Fibroblast of lung (primary cell): ENCODE data around the gene SLC45A2. TPM values are rescaled to one million over a fixed set of nuclear protein-coding genes. Genes with fewer than 3 reads are reported as not detected.

Experiments used
- DNase-seq, 2 donors: peaks; one replicate each; pipeline versions ENCODE4 v3.0.0 to v3.0.0-alpha.2; 2010; ENCODE audit warnings: low read depth in 2 of 2
- H2AFZ ChIP-seq: 2 replicates; pipeline ENCODE4 v1.5.1; 2012; ENCODE audit warnings: low read length, control low read depth, inconsistent platforms
- H3K27ac ChIP-seq: 2 replicates; pipeline ENCODE4 v1.5.1; 2011; ENCODE audit warnings: low read length, control low read depth; ENCODE audit not compliant: insufficient read depth
- H3K27me3 ChIP-seq: 2 replicates; pipeline ENCODE4 v1.5.1; 2011; ENCODE audit warnings: mild to moderate bottlenecking, low read length; ENCODE audit not compliant: control insufficient read depth, insufficient read depth
- H3K36me3 ChIP-seq: 2 replicates; pipeline ENCODE4 v1.5.1; 2011; ENCODE audit warnings: low read length; ENCODE audit not compliant: control insufficient read depth, insufficient read depth
- H3K4me1 ChIP-seq: 2 replicates; pipeline ENCODE4 v1.5.1; 2011; ENCODE audit warnings: low read length; ENCODE audit not compliant: control insufficient read depth, insufficient read depth; ENCODE audit errors: extremely low read depth
- H3K4me2 ChIP-seq: 2 replicates; pipeline ENCODE4 v1.5.1; 2011; ENCODE audit warnings: low read length, control low read depth; ENCODE audit not compliant: insufficient read depth; ENCODE audit errors: extremely low read depth
- H3K4me3 ChIP-seq, 4 experiments: fragments of 200-600 bp in 1 of 4; sonication (generic) in 1 of 4; replicated peaks in 1 of 4; 2 replicates each; pipeline ENCODE4 v1.5.1; 2011 to 2016; ENCODE audit warnings: low read length in 4 of 4, low read depth in 3 of 4, mild to moderate bottlenecking in 3 of 4, control low read depth in 2 of 4, inconsistent platforms in 1 of 4, mixed read lengths in 1 of 4; ENCODE audit not compliant: insufficient read depth in 1 of 4; ENCODE audit errors: control extremely low read depth in 1 of 4
- H3K79me2 ChIP-seq: 2 replicates; pipeline ENCODE4 v1.5.1; 2012; ENCODE audit warnings: mild to moderate bottlenecking, low read length, inconsistent platforms; ENCODE audit not compliant: control insufficient read depth, insufficient read depth
- H3K9ac ChIP-seq: 2 replicates; pipeline ENCODE4 v1.5.1; 2011; ENCODE audit warnings: mild to moderate bottlenecking, low read length, control low read depth; ENCODE audit not compliant: insufficient read depth
- H3K9me3 ChIP-seq: 2 replicates; pipeline ENCODE4 v1.5.1; 2012; ENCODE audit warnings: low read depth, low read length; ENCODE audit not compliant: control insufficient read depth, insufficient read depth
- H4K20me1 ChIP-seq: 2 replicates; pipeline ENCODE4 v1.5.1; 2011; ENCODE audit warnings: low read length; ENCODE audit not compliant: control insufficient read depth, insufficient read depth; ENCODE audit errors: extremely low read depth
- CTCF ChIP-seq, 2 donors: IDR thresholded peaks in 1 of 2; conservative IDR thresholded peaks in 1 of 2; 1 replicate in 1 of 2; 2 replicates in 1 of 2; pipeline ENCODE4 v1.5.1; 2011 to 2012; ENCODE audit warnings: low read length in 2 of 2, control low read depth in 1 of 2, inconsistent platforms in 1 of 2, low read depth in 1 of 2, mild to moderate bottlenecking in 1 of 2
- EZH2 ChIP-seq: IDR thresholded peaks from 2 replicates; pipeline ENCODE4 v1.5.1; 2012; ENCODE audit warnings: low read length, control low read depth, mild to moderate bottlenecking; ENCODE audit errors: missing control alignments
- polyA plus RNA-seq, 2 donors: library from polyadenylated mRNA; depleted of rRNA in 1 of 2; stranded (reverse) in 1 of 2; unstranded in 1 of 2; fragments of >200 nt; gene quantifications; 2 replicates each; pipeline ENCODE4 v1.2.1, GENCODE V29; 2011 to 2012; ENCODE audit warnings: missing spikeins in 1 of 2
- total RNA-seq: library from RNA; depleted of rRNA; stranded (reverse); fragments of >200 nt; gene quantifications from 2 replicates; pipeline ENCODE4 v1.2.1, GENCODE V29; 2014

The SLC45A2 gene
- total and polyA plus RNA-seq, 2 donors (not counting 1 experiment from before 2014, with no cell fraction given) = under 0.01 TPM; not detected in 1

GRCh38 chr5:33994845-33995244, 10.4 kb upstream of the SLC45A2 start:
- H2AFZ ChIP-seq = no peak overlapping the region
- H3K79me2 ChIP-seq = no peaks in the 10 kb centered on the region
- H3K9ac ChIP-seq = no peak overlapping the region
- no peaks in the 10 kb centered on the region for H3K9me3 ChIP-seq
- H3K4me2 ChIP-seq = no peak overlapping the region
- H3K27me3 ChIP-seq = no peaks in the 10 kb centered on the region
- H3K27ac ChIP-seq = no peak overlapping the region
- H3K36me3 ChIP-seq = no peaks in the 10 kb centered on the region
- peak; percentile 60 to 73 for DNase-seq
- peaks cover 2% of the 10 kb centered on the region for H3K4me1 ChIP-seq
- H3K4me3 ChIP-seq = no peak overlapping the region
- no peaks in the 10 kb centered on the region for H4K20me1 ChIP-seq
- TF ChIP-seq CTCF (conservative IDR thresholded peaks at IDR 0.05 in 1 of 2, IDR thresholded peaks at IDR 0.05 in 1 of 2; ENCODE audit: low read depth in 1 of 2, low read length in 2 of 2) (no peak), EZH2 (no peak)

DNA sequence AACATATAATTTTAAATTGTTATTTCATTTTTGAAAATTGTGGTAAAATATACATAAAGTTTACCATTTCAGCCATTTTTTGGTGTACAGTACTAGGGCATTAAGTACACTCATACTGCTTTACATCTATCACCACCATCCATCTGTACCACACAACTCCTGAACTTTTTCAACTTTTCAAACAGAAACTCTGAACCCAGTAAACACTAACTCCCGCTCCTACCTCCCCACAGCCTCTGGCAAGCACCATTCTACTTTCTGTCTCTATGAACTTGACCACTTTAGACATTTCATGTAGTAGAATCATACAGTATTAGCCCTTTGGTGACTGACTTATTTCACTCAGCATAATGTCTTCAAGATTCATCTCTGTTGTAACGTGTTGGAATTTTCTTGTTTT, 8.4 kb upstream of the SLC45A2 start:
- no peak for DNase-seq
- Histone ChIP-seq H3K4me2 (no peak overlapping the region), H3K4me1 (peaks cover 2% of the 10 kb centered on the region), H3K27ac (no peak overlapping the region), H3K4me3 (no peak overlapping the region), H3K36me3 (peaks cover 2% of the 10 kb centered on the region), H3K79me2 (no peaks in the 10 kb centered on the region), H3K9ac (no peak overlapping the region), H4K20me1 (no peaks in the 10 kb centered on the region), H3K27me3 (no peaks in the 10 kb centered on the region), H2AFZ (no peak overlapping the region), H3K9me3 (no peaks in the 10 kb centered on the region)
- no peak for TF ChIP-seq EZH2
- TF ChIP-seq CTCF (conservative IDR thresholded peaks at IDR 0.05 in 1 of 2, IDR thresholded peaks at IDR 0.05 in 1 of 2; ENCODE audit: low read depth in 1 of 2, low read length in 2 of 2) = no peak

DNA sequence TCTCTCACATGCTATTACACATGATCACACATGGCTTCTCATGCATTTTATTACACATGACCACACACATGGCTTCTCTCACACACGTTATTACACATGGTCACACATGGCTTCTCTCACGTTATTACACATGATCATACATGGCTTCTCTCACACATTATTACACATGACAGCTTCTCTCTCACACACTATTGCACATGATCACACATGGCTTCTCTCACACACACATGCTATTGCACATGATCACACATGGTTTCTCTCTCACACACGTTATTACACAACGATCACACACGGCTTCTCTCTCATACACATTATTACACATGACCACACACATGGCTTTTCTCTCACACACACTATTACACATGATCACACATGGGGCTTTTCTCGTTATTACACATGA, 954 bp upstream of the SLC45A2 start:
- no peak for DNase-seq
- H3K4me1 ChIP-seq = no peaks in the 10 kb centered on the region
- H3K4me3 ChIP-seq = no peak overlapping the region
- H3K9ac ChIP-seq = no peak overlapping the region
- no peaks in the 10 kb centered on the region for H4K20me1 ChIP-seq
- H3K27me3 ChIP-seq = no peaks in the 10 kb centered on the region
- no peak overlapping the region for H3K27ac ChIP-seq
- H3K9me3 ChIP-seq = no peaks in the 10 kb centered on the region
- no peak overlapping the region for H2AFZ ChIP-seq
- H3K36me3 ChIP-seq = peaks cover 2% of the 10 kb centered on the region
- no peak overlapping the region for H3K4me2 ChIP-seq
- H3K79me2 ChIP-seq = no peaks in the 10 kb centered on the region
- TF ChIP-seq CTCF (conservative IDR thresholded peaks at IDR 0.05 in 1 of 2, IDR thresholded peaks at IDR 0.05 in 1 of 2; ENCODE audit: low read depth in 1 of 2, low read length in 2 of 2) (no peak), EZH2 (no peak)
